BLaER1 treated with 17β-estradiol and CSF1 and Interleukin-3, amounts not matched to agents 10 nM and 100 nM (cell line): ENCODE results near the gene IL5RA.

Experiments
- H3K27ac ChIP-seq, 11 experiments: shearing (Covaris generic); formaldehyde crosslinking; 2 replicates each; pipeline ENCODE4 v1.8.1; 2022
- H3K27me3 ChIP-seq, 11 experiments: shearing (Covaris generic); formaldehyde crosslinking; 2 replicates each; pipeline ENCODE4 v1.8.1; 2022
- H3K36me3 ChIP-seq, 11 experiments: shearing (Covaris generic); formaldehyde crosslinking; 2 replicates each; pipeline ENCODE4 v1.8.1; 2022
- H3K4me1 ChIP-seq, 10 experiments: shearing (Covaris generic); formaldehyde crosslinking; 2 replicates each; pipeline ENCODE4 v1.8.1; 2022
- H3K4me2 ChIP-seq, 11 experiments: shearing (Covaris generic); formaldehyde crosslinking; 2 replicates each; pipeline ENCODE4 v1.8.1; 2022
- H3K4me3 ChIP-seq, 10 experiments: shearing (Covaris generic); formaldehyde crosslinking; 2 replicates each; pipeline ENCODE4 v1.8.1; 2022
- H3K9ac ChIP-seq, 11 experiments: shearing (Covaris generic); formaldehyde crosslinking; 2 replicates each; pipeline ENCODE4 v1.8.1; 2022
- H3K9me3 ChIP-seq, 11 experiments: shearing (Covaris generic); formaldehyde crosslinking; replicated peaks in 1 of 11; 2 replicates each; pipeline ENCODE4 v1.8.1; 2022
- H4K20me1 ChIP-seq, 11 experiments: shearing (Covaris generic); formaldehyde crosslinking; 2 replicates each; pipeline ENCODE4 v1.8.1; 2022
- Cebpa-rat ChIP-seq, 11 experiments: shearing (Covaris generic); IDR thresholded peaks; 2 replicates each; pipeline ENCODE4 v1.8.1; 2022

IL5RA gene

DNA sequence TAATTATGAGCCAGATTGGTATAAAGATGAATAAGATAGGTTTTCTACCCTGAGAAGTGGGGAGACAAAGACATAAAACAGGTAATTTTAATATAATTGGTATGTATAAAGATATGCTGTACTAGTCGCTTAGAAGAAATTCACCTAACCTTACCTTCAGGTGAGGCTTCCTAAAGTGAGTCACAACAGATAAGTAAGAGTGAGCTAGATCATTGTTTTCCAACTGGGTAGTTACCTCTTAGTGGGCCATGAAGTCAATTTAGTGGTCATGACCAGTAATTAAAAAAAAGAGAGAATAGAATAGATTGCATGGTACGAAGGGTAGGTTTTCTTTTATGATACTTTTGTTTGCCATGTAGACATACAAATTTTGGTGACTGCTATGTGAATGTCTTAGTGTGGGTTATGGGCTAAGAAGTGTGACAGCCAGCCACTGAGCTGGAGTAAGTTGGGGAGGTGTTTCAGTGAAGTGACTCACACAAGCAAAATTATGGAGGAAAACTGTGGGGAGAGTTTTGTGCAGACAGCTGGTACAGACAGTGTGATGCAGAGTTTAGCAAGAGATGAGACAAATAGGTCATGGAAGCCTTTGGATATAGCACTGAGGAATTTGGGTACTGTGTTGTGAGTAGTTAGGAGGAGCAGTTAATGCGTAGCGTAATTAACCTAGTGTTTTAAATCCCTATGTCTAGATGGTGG, 24.7 kb upstream of the IL5RA start:
- H4K20me1 ChIP-seq, result peaks cover 38 to 80% (median 61%) of the 10 kb centered on the region in 11 experiments; a peak in 20 of 22 replicates
- H3K9ac ChIP-seq, result no peak overlapping the region
- peaks cover 73 to 91% (median 88%) of the 10 kb centered on the region in 11 experiments for H3K36me3 ChIP-seq
- no peak overlapping the region for H3K4me2 ChIP-seq
- peaks cover 0 to 15% (median 15%) of the 10 kb centered on the region in 11 experiments; a peak in 18 of 22 replicates for H3K9me3 ChIP-seq
- no peak overlapping the region for H3K27ac ChIP-seq
- no peak overlapping the region for H3K4me3 ChIP-seq
- no peak for TF ChIP-seq Cebpa-rat (IDR thresholded peaks at IDR 0.05)
- H3K4me1 ChIP-seq, result no peaks in the 10 kb centered on the region; a peak in 1 of 20 replicates
- H3K27me3 ChIP-seq, result no peaks in the 10 kb centered on the region

DNA sequence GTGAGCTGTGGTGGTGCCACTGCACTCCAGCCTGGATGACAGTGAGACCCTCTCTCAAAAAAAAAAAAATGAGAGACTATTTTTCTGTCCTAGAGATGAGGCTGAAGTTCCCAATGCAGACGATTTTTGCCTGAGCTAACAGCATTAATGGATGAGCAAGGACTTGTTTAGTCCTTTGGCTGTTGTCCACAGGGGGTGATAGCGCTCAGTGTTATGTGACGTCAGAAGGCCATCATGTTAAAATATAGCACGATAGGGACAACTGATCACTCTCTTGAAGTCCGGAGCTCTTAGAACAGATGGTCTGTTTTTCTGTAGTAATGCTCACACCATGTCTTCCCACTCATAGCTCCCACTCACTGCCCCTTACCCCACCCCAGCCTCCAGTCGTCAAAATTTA, 23.3 kb upstream of the IL5RA start:
- H3K4me2 ChIP-seq, result no peak overlapping the region
- H3K9ac ChIP-seq, result no peak overlapping the region
- H3K27ac ChIP-seq, result no peak overlapping the region
- no peak overlapping the region for H3K4me3 ChIP-seq
- peaks cover 2 to 11% (median 6%) of the 10 kb centered on the region in 10 experiments; a peak in 12 of 20 replicates for H3K4me1 ChIP-seq
- H4K20me1 ChIP-seq, result peaks cover 34 to 73% (median 54%) of the 10 kb centered on the region in 11 experiments; a peak in 20 of 22 replicates
- TF ChIP-seq Cebpa-rat (IDR thresholded peaks at IDR 0.05), result no peak
- peaks cover 0 to 27% (median 21%) of the 10 kb centered on the region in 11 experiments; a peak in 18 of 22 replicates for H3K9me3 ChIP-seq
- H3K27me3 ChIP-seq, result no peaks in the 10 kb centered on the region
- H3K36me3 ChIP-seq, result peaks cover 73 to 91% (median 88%) of the 10 kb centered on the region in 11 experiments

DNA sequence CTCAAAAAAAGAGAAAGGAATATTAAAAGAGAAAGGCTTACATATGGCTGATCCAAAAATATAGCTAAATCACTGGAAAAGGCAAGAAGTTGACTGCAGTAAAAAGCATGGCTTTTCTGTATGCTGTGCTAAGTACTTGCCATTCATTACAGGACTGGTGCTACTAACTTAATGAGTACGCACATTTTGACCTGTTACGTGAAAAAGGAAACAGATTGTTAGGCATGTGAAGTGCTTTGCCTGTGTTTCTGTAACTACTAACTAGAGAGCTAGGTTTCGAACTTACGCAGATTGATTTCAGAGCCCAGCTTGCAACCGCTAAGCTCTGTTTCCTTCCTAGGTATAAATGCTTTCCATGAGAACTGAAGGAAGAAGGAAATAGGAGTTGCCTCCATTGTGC, 19.4 kb upstream of the IL5RA start:
- Histone ChIP-seq H3K27me3 (no peaks in the 10 kb centered on the region), H3K9me3 (peaks cover 0 to 27% (median 21%) of the 10 kb centered on the region in 11 experiments; a peak in 18 of 22 replicates), H3K9ac (no peak overlapping the region), H4K20me1 (peaks cover 10 to 34% (median 19%) of the 10 kb centered on the region in 11 experiments; a peak in 19 of 22 replicates), H3K4me3 (peak overlapping the region in 1 of 10 experiments; percentile 22; a peak in 1 of 20 replicates), H3K36me3 (peaks cover 44 to 57% (median 53%) of the 10 kb centered on the region in 11 experiments), H3K4me1 (peaks cover 19 to 30% (median 24%) of the 10 kb centered on the region in 10 experiments), H3K27ac (no peak overlapping the region), H3K4me2 (no peak overlapping the region)
- TF ChIP-seq Cebpa-rat (IDR thresholded peaks at IDR 0.05), result no peak

DNA sequence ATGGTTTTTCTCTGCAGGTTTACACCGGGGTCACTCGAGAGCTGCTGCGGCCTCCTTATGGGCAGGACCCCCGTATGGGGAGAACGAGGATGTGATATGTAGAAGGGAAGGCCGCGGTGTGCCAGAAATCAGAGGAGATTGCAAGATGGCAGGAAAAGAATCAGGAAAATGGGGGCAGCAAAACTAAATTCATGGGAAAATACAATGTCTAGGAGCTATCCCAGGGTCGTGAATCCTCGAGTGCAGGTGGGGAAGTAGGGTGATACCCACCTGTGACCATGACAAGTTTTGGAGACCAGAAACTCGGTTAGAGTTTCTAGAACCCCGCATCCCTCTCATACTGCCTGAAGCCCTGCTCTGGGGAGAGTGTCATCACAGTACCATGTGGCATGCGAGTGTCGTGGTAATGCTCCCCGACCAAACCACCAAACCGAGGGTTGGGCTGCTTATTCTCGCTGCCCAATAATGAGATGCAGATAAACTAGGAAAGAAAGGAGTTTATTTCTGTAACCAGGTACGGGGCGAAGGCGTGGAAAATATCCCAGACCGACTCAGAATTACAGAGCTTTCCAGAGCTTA, 17.3 kb upstream of the IL5RA start:
- H3K36me3 ChIP-seq, result peaks cover 30 to 38% (median 32%) of the 10 kb centered on the region in 11 experiments
- peak overlapping the region; percentile 92 to 100 (median 98) for H3K27ac ChIP-seq
- no peak for TF ChIP-seq Cebpa-rat (IDR thresholded peaks at IDR 0.05)
- peak overlapping the region; percentile 84 to 99 (median 93) for H3K4me2 ChIP-seq
- peak overlapping the region; percentile 70 to 98 (median 84) for H3K4me3 ChIP-seq
- H4K20me1 ChIP-seq, result peaks cover 0 to 14% (median 0%) of the 10 kb centered on the region in 11 experiments; a peak in 3 of 22 replicates
- peaks cover 19 to 30% (median 24%) of the 10 kb centered on the region in 10 experiments for H3K4me1 ChIP-seq
- no peaks in the 10 kb centered on the region for H3K27me3 ChIP-seq
- H3K9me3 ChIP-seq, result peaks cover 0 to 27% (median 21%) of the 10 kb centered on the region in 11 experiments; a peak in 18 of 22 replicates
- peak overlapping the region; percentile 91 to 99 (median 97) for H3K9ac ChIP-seq

DNA sequence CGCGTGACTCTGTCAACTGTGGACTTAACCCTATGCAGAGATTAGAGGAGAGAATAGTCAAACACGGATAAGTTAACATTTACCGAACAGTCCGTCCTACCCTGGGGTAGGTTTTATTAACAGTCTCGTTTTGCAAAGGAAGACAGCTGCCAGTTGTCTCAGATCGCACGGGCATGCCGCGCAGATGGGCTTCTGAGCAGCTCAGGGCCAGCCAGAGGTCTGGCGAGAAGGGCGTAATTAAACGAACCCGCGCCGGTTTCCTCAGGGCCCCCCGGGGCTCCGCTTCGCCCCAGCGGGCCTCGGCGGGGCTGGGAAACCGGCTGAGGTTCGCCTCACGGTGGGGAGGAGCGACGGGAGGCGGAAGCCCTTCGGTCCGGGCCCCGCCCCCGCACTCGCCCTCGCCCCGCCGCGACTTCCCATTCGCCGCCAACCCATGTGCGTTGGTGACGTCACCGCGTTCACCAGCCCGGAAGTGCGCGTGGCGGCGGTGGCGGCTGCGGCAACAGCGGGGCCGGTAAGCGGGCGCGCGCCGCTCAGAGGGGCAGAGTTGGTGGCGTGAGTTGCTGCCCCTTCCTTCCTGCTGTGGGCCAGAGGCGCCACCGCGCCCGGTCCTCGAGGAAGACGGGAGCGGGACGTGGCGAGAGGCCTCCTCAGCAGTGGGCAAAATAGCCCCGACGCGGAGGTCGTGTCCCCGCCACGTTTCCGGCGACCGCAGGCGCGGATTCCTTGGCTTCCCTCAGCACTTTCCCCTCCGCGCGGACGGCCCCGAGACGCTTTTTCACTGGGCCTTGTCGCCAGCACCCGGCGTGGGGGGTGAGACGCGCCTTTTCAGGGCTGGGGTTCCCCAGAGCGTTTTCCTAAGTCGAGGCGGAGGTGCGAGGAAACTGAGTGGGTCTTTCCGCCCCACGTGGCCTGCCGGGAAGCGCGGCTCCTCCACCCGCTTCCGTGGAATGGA, 16.6 kb upstream of the IL5RA start, which contains the start of gene TRNT1:
TSS of gene TRNT1 (plus strand) at position 464 of the 955 bp plus-strand sequence. CDS start 2,101 bp downstream, outside the sequence.
- H3K27me3 ChIP-seq, result no peaks in the 10 kb centered on the region
- TF ChIP-seq Cebpa-rat (IDR thresholded peaks at IDR 0.05), result no peak
- peaks cover 30 to 38% (median 32%) of the 10 kb centered on the region in 11 experiments for H3K36me3 ChIP-seq
- H3K27ac ChIP-seq, result peak within 1 kb of the TSS; percentile 92 to 100 (median 98)
- peaks cover 19 to 30% (median 24%) of the 10 kb centered on the region in 10 experiments for H3K4me1 ChIP-seq
- peak within 1 kb of the TSS; percentile 84 to 99 (median 93) for H3K4me2 ChIP-seq
- H3K9ac ChIP-seq, result peak within 1 kb of the TSS; percentile 91 to 99 (median 97)
- peak within 1 kb of the TSS; percentile 70 to 98 (median 84) for H3K4me3 ChIP-seq
- H4K20me1 ChIP-seq, result peaks cover 0 to 14% (median 0%) of the 10 kb centered on the region in 11 experiments; a peak in 3 of 22 replicates
- H3K9me3 ChIP-seq, result peaks cover 0 to 27% (median 21%) of the 10 kb centered on the region in 11 experiments; a peak in 18 of 22 replicates

DNA sequence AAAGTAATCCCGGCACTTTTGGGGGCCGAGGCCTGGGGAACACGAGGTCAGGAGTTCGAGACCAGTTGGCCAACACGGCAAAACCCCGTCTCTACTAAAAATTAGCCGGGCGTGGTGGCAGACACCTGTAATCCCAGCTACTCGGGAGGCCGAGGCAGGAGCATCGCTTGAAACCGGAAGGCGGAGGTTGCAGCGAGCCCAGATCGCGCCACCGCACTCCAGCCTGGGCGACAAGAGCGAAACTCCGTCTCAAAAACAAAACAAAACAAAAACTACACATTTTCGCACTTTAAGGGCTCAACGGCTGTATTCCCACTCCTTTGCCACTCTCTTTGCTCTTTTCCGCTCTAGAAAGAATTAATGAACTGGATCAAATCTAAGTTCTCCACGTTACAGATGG, 15.8 kb upstream of the IL5RA start:
- H3K27ac ChIP-seq, result peak overlapping the region; percentile 92 to 100 (median 98)
- H3K36me3 ChIP-seq, result peaks cover 25 to 33% (median 27%) of the 10 kb centered on the region in 11 experiments
- peaks cover 19 to 30% (median 24%) of the 10 kb centered on the region in 10 experiments for H3K4me1 ChIP-seq
- no peaks in the 10 kb centered on the region for H3K27me3 ChIP-seq
- peak overlapping the region; percentile 70 to 98 (median 84) for H3K4me3 ChIP-seq
- peaks cover 0 to 13% (median 0%) of the 10 kb centered on the region in 11 experiments; a peak in 3 of 22 replicates for H4K20me1 ChIP-seq
- H3K9me3 ChIP-seq, result peaks cover 0 to 22% (median 17%) of the 10 kb centered on the region in 11 experiments; a peak in 18 of 22 replicates
- no peak for TF ChIP-seq Cebpa-rat (IDR thresholded peaks at IDR 0.05)
- H3K9ac ChIP-seq, result peak overlapping the region; percentile 91 to 99 (median 97)
- peak overlapping the region; percentile 75 to 99 (median 92) for H3K4me2 ChIP-seq

DNA sequence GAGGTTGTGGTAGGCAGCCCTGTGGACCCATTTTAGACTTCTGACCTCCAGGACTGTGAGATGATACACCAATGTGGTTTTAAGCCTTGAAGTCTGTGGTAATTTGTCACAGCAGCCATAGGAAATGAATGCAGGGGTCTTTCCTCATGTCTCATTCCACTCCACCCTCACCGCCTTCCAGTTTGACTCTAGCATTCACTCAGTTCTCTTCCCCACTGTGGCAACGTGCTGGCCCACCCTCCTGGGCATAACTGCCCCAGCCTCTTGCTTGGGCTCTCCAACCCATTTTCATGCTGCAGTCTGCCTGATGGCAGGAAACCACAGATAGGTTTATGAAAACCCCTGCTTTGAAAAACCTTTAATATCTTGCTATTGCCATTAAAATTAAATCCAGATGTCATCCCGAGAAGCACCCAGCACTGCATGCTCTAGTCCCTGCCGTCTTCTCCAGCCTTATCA, 9.2 kb upstream of the IL5RA start:
- no peak overlapping the region for H3K4me2 ChIP-seq
- no peak for TF ChIP-seq Cebpa-rat (IDR thresholded peaks at IDR 0.05)
- H3K27me3 ChIP-seq, result no peaks in the 10 kb centered on the region

DNA sequence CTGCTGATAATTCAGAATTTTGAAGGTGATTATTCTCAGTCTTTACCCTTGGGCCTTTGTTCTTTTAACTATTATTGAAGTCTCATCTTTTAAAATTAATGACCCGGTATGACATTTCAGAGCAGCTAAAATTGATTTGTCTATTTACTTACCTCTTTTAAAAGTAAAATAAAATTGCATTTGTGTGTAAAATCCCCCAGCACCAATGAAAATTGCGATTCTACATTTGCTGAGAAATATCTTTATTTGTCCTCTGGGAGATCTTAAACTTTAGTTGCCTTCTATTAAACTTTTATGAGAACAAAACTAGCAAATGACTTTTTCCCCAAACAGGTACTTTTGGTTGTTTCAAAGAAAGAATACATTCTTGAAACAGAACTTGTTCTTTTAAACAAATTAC, 7.5 kb upstream of the IL5RA start:
- no peak for TF ChIP-seq Cebpa-rat (IDR thresholded peaks at IDR 0.05)
- Histone ChIP-seq H3K4me1 (no peaks in the 10 kb centered on the region), H4K20me1 (no peaks in the 10 kb centered on the region), H3K27me3 (no peaks in the 10 kb centered on the region), H3K9me3 (no peaks in the 10 kb centered on the region), H3K27ac (no peak overlapping the region), H3K36me3 (no peaks in the 10 kb centered on the region), H3K9ac (no peak overlapping the region), H3K4me2 (no peak overlapping the region), H3K4me3 (no peak overlapping the region)

More for the DNA sequence above, 9.2 kb upstream of the IL5RA start:
- Histone ChIP-seq H3K36me3 (no peaks in the 10 kb centered on the region), H3K9ac (no peak overlapping the region), H3K9me3 (no peaks in the 10 kb centered on the region), H3K4me1 (no peaks in the 10 kb centered on the region), H3K4me3 (no peak overlapping the region), H4K20me1 (no peaks in the 10 kb centered on the region), H3K27ac (no peak overlapping the region)
